Mesenchymal stem cell (in vitro differentiated cells and primary cell): ENCODE data around the gene MYT1.
A peak's percentile ranks its signal among the peaks of the same experiment; 100 is the strongest.

ENCODE experiments used
- DNase-seq: peaks from one replicate; pipeline ENCODE4 v3.0.0-alpha.2; 2013
- H2AFZ ChIP-seq: one replicate; pipeline ENCODE4 v1.6.1; 2013; ENCODE audit warnings: low read depth, mild to moderate bottlenecking, control low read depth, inconsistent platforms, low read length, moderate library complexity
- H2AK5ac ChIP-seq: 2 replicates; pipeline ENCODE4 v1.6.1; 2013; ENCODE audit warnings: low read length, moderate library complexity, mild to moderate bottlenecking, inconsistent platforms; ENCODE audit not compliant: severe bottlenecking
- H2BK120ac ChIP-seq: one replicate; pipeline ENCODE4 v1.6.1; 2013; ENCODE audit warnings: low read depth, mild to moderate bottlenecking, inconsistent platforms, low read length, moderate library complexity
- H2BK12ac ChIP-seq, 2 experiments: one replicate each; pipeline ENCODE4 v1.6.1; 2013; ENCODE audit warnings: inconsistent platforms in 2 of 2, low read length in 2 of 2, mild to moderate bottlenecking in 2 of 2, moderate library complexity in 2 of 2, control low read depth in 1 of 2
- H2BK15ac ChIP-seq: one replicate; pipeline ENCODE4 v1.6.1; 2013; ENCODE audit warnings: mild to moderate bottlenecking, low read depth, inconsistent platforms; ENCODE audit not compliant: poor library complexity, severe bottlenecking
- H2BK5ac ChIP-seq: 2 replicates; pipeline ENCODE4 v1.6.1; 2013; ENCODE audit warnings: low read depth, mild to moderate bottlenecking, low read length, control low read depth, inconsistent platforms; ENCODE audit not compliant: poor library complexity, severe bottlenecking
- H3K14ac ChIP-seq, 2 experiments: one replicate each; pipeline ENCODE4 v1.6.1; 2013; ENCODE audit warnings: inconsistent platforms in 2 of 2, low read length in 2 of 2, control low read depth in 1 of 2, mild to moderate bottlenecking in 1 of 2, moderate library complexity in 1 of 2
- H3K18ac ChIP-seq, 2 experiments: one replicate each; pipeline ENCODE4 v1.6.1; 2013; ENCODE audit warnings: inconsistent platforms in 2 of 2, low read length in 2 of 2, control low read depth in 1 of 2, low read depth in 1 of 2, mild to moderate bottlenecking in 1 of 2
- H3K23ac ChIP-seq, 2 experiments: one replicate each; pipeline ENCODE4 v1.6.1; 2013; ENCODE audit warnings: inconsistent platforms in 2 of 2, low read length in 2 of 2, mild to moderate bottlenecking in 2 of 2, moderate library complexity in 2 of 2, control low read depth in 1 of 2
- H3K27ac ChIP-seq: 2 replicates; pipeline ENCODE4 v1.5.1; 2013; ENCODE audit warnings: mild to moderate bottlenecking, moderate library complexity, low read length, control low read depth, inconsistent platforms; ENCODE audit not compliant: poor library complexity, severe bottlenecking
- H3K27me3 ChIP-seq, 2 experiments: 2 replicates each; pipeline versions ENCODE4 v1.6.1 to v1.7.0; 2013; ENCODE audit warnings: low read length in 2 of 2, mild to moderate bottlenecking in 2 of 2, moderate library complexity in 2 of 2, control low read depth in 1 of 2, inconsistent platforms in 1 of 2; ENCODE audit not compliant: control insufficient read depth in 1 of 2, insufficient read depth in 1 of 2
- H3K36me3 ChIP-seq, 2 experiments: 2 replicates each; pipeline versions ENCODE4 v1.6.1 to v1.7.0; 2013; ENCODE audit warnings: low read length in 2 of 2, control low read depth in 1 of 2, inconsistent platforms in 1 of 2, low read depth in 1 of 2, mild to moderate bottlenecking in 1 of 2; ENCODE audit not compliant: insufficient read depth in 2 of 2, control insufficient read depth in 1 of 2
- H3K4ac ChIP-seq, 2 experiments: one replicate each; pipeline ENCODE4 v1.6.1; 2013; ENCODE audit warnings: inconsistent platforms in 2 of 2, low read length in 2 of 2, mild to moderate bottlenecking in 2 of 2, moderate library complexity in 2 of 2, control low read depth in 1 of 2, low read depth in 1 of 2
- H3K4me1 ChIP-seq: 2 replicates; pipeline ENCODE4 v1.6.1; 2013; ENCODE audit warnings: low read depth, low read length, control low read depth; ENCODE audit not compliant: control insufficient read depth, insufficient read depth
- H3K4me2 ChIP-seq: 2 replicates; pipeline ENCODE4 v1.6.1; 2013; ENCODE audit warnings: low read length, mild to moderate bottlenecking, inconsistent platforms; ENCODE audit not compliant: poor library complexity, severe bottlenecking
- H3K4me3 ChIP-seq, 2 experiments: 2 replicates each; pipeline versions ENCODE4 v1.5.1 to v1.7.0; 2013; ENCODE audit warnings: low read length in 2 of 2, mild to moderate bottlenecking in 2 of 2, control low read depth in 1 of 2, low read depth in 1 of 2; ENCODE audit not compliant: insufficient read depth in 1 of 2
- H3K79me1 ChIP-seq: replicated peaks from 2 replicates; pipeline ENCODE4 v1.6.1; 2013; ENCODE audit warnings: mild to moderate bottlenecking, control low read depth, low read length, inconsistent platforms; ENCODE audit not compliant: poor library complexity, severe bottlenecking
- H3K9ac ChIP-seq: 2 replicates; pipeline ENCODE4 v1.7.0; 2013; ENCODE audit warnings: mild to moderate bottlenecking, low read length, moderate library complexity
- H3K9me3 ChIP-seq: 2 replicates; pipeline ENCODE4 v1.7.0; 2013; ENCODE audit warnings: mild to moderate bottlenecking, low read length; ENCODE audit not compliant: control insufficient read depth
- H4K8ac ChIP-seq: one replicate; pipeline ENCODE4 v1.6.1; 2013; ENCODE audit warnings: inconsistent platforms, mild to moderate bottlenecking, low read length, moderate library complexity
- H4K91ac ChIP-seq: one replicate; pipeline ENCODE4 v1.6.1; 2013; ENCODE audit warnings: mild to moderate bottlenecking, low read length, inconsistent platforms
- WGBS: methylation state at CpG from one replicate; pipeline ENCODE4 v1.1.7; 2013; ENCODE audit warnings: mixed read lengths; 5-methylcytosine and 5-hydroxymethylcytosine counted together

MYT1 gene

GRCh38 chr20:64224351-64225170 lies 60.3 kb downstream of the MYT1 start:
- H2BK15ac ChIP-seq, result peak overlapping the region; percentile 84
- H4K8ac ChIP-seq, result peak overlapping the region; percentile 86
- H2BK12ac ChIP-seq, result peak overlapping the region; percentile 90
- H3K23ac ChIP-seq, result no peak overlapping the region
- peak overlapping the region in 1 of 2 experiments; percentile 10 for H3K4ac ChIP-seq
- peak overlapping the region in 1 of 2 experiments; percentile 28 for H3K4me3 ChIP-seq
- H3K9ac ChIP-seq, result peak overlapping the region; percentile 30
- peak overlapping the region; percentile 90 for H2AK5ac ChIP-seq
- peak overlapping the region; percentile 91 for H4K91ac ChIP-seq
- peak overlapping the region; percentile 93 for H2BK5ac ChIP-seq
- H3K14ac ChIP-seq, result peak overlapping the region in 1 of 2 experiments; percentile 22
- peaks cover 12 to 55% of the 10 kb centered on the region in 2 experiments for H3K27me3 ChIP-seq
- H3K9me3 ChIP-seq, result no peaks in the 10 kb centered on the region
- peaks cover 43% of the 10 kb centered on the region for H3K4me1 ChIP-seq
- peak overlapping the region; percentile 77 for H2BK120ac ChIP-seq
- no peak overlapping the region for H3K4me2 ChIP-seq
- H3K27ac ChIP-seq, result peak overlapping the region; percentile 94
- DNase-seq, result peak; percentile 95
- peak overlapping the region; percentile 38 to 73 for H3K18ac ChIP-seq
- 65% methylated on average over 10 of the region's 10 CpGs for WGBS
- no peaks in the 10 kb centered on the region for H3K36me3 ChIP-seq
- no peak overlapping the region for H2AFZ ChIP-seq
- H3K79me1 ChIP-seq, result no peaks in the 10 kb centered on the region

DNA sequence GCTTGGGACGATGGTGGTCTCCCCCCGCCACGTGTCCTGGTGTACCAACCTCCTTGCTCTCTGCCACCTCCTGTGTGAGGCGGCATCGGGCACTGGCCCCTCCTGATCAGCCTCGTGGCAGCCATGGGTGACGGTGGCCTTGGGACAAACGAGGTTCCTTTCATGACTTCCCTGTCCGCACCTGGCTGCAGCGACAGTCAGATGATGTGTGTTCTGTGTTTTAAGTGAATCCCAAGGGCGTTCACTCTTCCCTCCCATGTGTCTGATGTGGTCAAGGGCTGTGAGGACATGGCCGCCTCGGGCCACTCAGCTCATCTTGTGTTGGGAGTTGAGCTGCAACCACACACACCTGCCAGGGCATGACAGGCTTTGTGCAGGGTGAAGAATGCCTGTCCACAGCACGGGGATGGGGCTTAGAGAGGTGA lies 60.9 kb downstream of the MYT1 start:
- peaks cover 43% of the 10 kb centered on the region for H3K4me1 ChIP-seq

GRCh38 chr20:64225828-64226598 lies 61.8 kb downstream of the MYT1 start:
- Histone ChIP-seq H4K8ac (no peak overlapping the region), H3K14ac (no peak overlapping the region), H3K27me3 (peaks cover 4 to 53% of the 10 kb centered on the region in 2 experiments), H3K27ac (no peak overlapping the region), H3K4me2 (no peak overlapping the region), H3K79me1 (no peaks in the 10 kb centered on the region), H2BK120ac (no peak overlapping the region), H3K36me3 (no peaks in the 10 kb centered on the region), H3K9ac (no peak overlapping the region), H2AK5ac (peak overlapping the region; percentile 90), H3K18ac (no peak overlapping the region), H2BK15ac (peak overlapping the region; percentile 62), H2BK12ac (peak overlapping the region; percentile 7 to 90), H3K4me3 (no peak overlapping the region), H3K23ac (no peak overlapping the region), H2BK5ac (no peak overlapping the region), H2AFZ (no peak overlapping the region), H3K9me3 (no peaks in the 10 kb centered on the region), H3K4ac (no peak overlapping the region), H4K91ac (no peak overlapping the region), H3K4me1 (peaks cover 42% of the 10 kb centered on the region)
- no peak for DNase-seq
- WGBS, result 91% methylated on average over 13 of the region's 14 CpGs

More for the DNA sequence above, 60.9 kb downstream of the MYT1 start:
- peak overlapping the region; percentile 70 for H2BK5ac ChIP-seq
- H3K23ac ChIP-seq, result no peak overlapping the region
- H3K79me1 ChIP-seq, result no peaks in the 10 kb centered on the region
- no peak for DNase-seq
- no peak overlapping the region for H3K4me2 ChIP-seq
- H4K8ac ChIP-seq, result peak overlapping the region; percentile 76
- H2AK5ac ChIP-seq, result peak overlapping the region; percentile 90
- peaks cover 6 to 53% of the 10 kb centered on the region in 2 experiments for H3K27me3 ChIP-seq
- H3K27ac ChIP-seq, result peak overlapping the region; percentile 92
- peak overlapping the region; percentile 39 for H2BK120ac ChIP-seq
- peak overlapping the region in 1 of 2 experiments; percentile 22 for H3K14ac ChIP-seq
- H3K4me3 ChIP-seq, result no peak overlapping the region
- no peaks in the 10 kb centered on the region for H3K9me3 ChIP-seq
- H3K18ac ChIP-seq, result peak overlapping the region; percentile 1 to 30
- H3K36me3 ChIP-seq, result no peaks in the 10 kb centered on the region
- peak overlapping the region; percentile 91 for H4K91ac ChIP-seq
- no peak overlapping the region for H3K9ac ChIP-seq
- no peak overlapping the region for H2BK15ac ChIP-seq
- no peak overlapping the region for H2AFZ ChIP-seq
- H2BK12ac ChIP-seq, result peak overlapping the region; percentile 7 to 90
- WGBS, result 93% methylated on average over 14 of the region's 14 CpGs
- peak overlapping the region in 1 of 2 experiments; percentile 42 for H3K4ac ChIP-seq
